Measurements from ENCODE around the gene HDAC1.
"Not testable (repeated sequence)": the region's sequence is repeated elsewhere in the genome, so short reads cannot be mapped to it uniquely, and the experiment has no call there.

DNA sequence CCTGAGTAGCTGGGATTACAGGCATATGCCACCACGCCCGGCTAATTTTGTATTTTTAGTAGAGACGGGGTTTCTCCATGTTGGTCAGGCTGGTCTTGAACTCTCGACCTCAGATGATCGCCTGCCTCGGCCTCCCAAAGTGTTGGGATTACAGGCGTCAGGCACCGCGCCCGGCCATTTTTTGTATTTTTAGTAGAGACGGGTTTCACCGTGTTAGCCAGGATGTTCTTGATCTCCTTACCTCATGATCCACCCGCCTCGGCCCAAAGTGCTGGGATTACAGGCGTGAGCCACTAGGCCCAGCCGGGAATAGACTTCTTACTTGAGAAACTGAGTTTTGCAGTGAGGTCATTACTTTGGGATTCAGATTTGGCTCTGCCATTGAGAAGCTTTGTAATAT lies 6.3 kb downstream of the HDAC1 start:
- TF ChIP-seq, protein P1, sequence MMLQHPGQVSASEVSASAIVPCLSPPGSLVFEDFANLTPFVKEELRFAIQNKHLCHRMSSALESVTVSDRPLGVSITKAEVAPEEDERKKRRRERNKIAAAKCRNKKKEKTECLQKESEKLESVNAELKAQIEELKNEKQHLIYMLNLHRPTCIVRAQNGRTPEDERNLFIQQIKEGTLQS (IDR thresholded peaks at IDR 0.05), result not testable (repeated sequence)
- not testable (repeated sequence) for TF ChIP-seq TAF1 (conservative IDR thresholded peaks at IDR 0.05); RAD21 (IDR thresholded peaks at IDR 0.05); REST (IDR thresholded peaks at IDR 0.05)

Measured in liver (tissue), 2 donors.